ENCODE results near the gene PRKCD. TPM values are rescaled to one million over a fixed set of nuclear protein-coding genes. Genes with fewer than 3 reads are reported as not detected.

Gene PRKCD
- total and polyA plus RNA-seq, 2 experiments from 2014 or later: 1.8 to 9.6 TPM

- no peaks in the 10 kb centered on the region for H3K9me3 ChIP-seq (ENCODE audit: low read depth)
- DNase-seq: no peak
- 98 to 100% methylated on average over 9 of the region's 9 CpGs for WGBS, 2 experiments (ENCODE audit: low coverage in 1 of 2, low lambda C conversion rate in 2 of 2, missing lambda C conversion rate in 2 of 2)
- H3K9ac ChIP-seq: no peak overlapping the region
- 0 out of 2 replicates have a peak, but pooled peaks cover 6% of the 10 kb centered on the region for H3K79me2 ChIP-seq (ENCODE audit: insufficient read depth)
- no peaks in the 10 kb centered on the region for H3K27me3 ChIP-seq (replicated peaks; ENCODE audit: insufficient read depth)
- in situ Hi-C loops (cut with MboI): no loop called here
- no peaks in the 10 kb centered on the region for H4K20me1 ChIP-seq (ENCODE audit: insufficient read depth)
- no peaks in the 10 kb centered on the region for H3K36me3 ChIP-seq (ENCODE audit: low read depth)
- H3K27ac ChIP-seq: no peak overlapping the region
- no peaks in the 10 kb centered on the region for H3F3A ChIP-seq (ENCODE audit: insufficient read depth)
- H3K9me2 ChIP-seq (ENCODE audit: insufficient read depth): no peaks in the 10 kb centered on the region
- no peak for TF ChIP-seq EZH2phosphoT487 (IDR thresholded peaks at IDR 0.05; ENCODE audit: insufficient read depth, low read depth)
- TF ChIP-seq EZH2 (IDR thresholded peaks at IDR 0.05; ENCODE audit: insufficient read depth, poor library complexity, severe bottlenecking): no peak
- no peak overlapping the region for H3K4me3 ChIP-seq
- H3K4me1 ChIP-seq (ENCODE audit: insufficient read depth): peaks cover 4% of the 10 kb centered on the region; the same call in 1 of the 2 replicates
- H3K4me2 ChIP-seq (ENCODE audit: unreplicated experiment): no peak overlapping the region
- no peak overlapping the region for H2AFZ ChIP-seq
Measured at GRCh38 chr3:53169832-53170324, 8.9 kb downstream of the PRKCD start.

GRCh38 chr3:53170325-53171063 lies 9.5 kb downstream of the PRKCD start:
- Histone ChIP-seq H4K20me1 (ENCODE audit: insufficient read depth) (no peaks in the 10 kb centered on the region), H3K9me2 (ENCODE audit: insufficient read depth) (no peaks in the 10 kb centered on the region), H3K36me3 (ENCODE audit: low read depth) (no peaks in the 10 kb centered on the region), H2AFZ (no peak overlapping the region), H3F3A (ENCODE audit: insufficient read depth) (no peaks in the 10 kb centered on the region), H3K9me3 (ENCODE audit: low read depth) (no peaks in the 10 kb centered on the region), H3K9ac (no peak overlapping the region), H3K4me2 (ENCODE audit: unreplicated experiment) (no peak overlapping the region), H3K4me3 (no peak overlapping the region), H3K79me2 (ENCODE audit: insufficient read depth) (0 out of 2 replicates have a peak, but pooled peaks cover 6% of the 10 kb centered on the region), H3K27me3 (replicated peaks; ENCODE audit: insufficient read depth) (no peaks in the 10 kb centered on the region), H3K27ac (no peak overlapping the region), H3K4me1 (ENCODE audit: insufficient read depth) (peaks cover 4% of the 10 kb centered on the region; the same call in 1 of the 2 replicates)
- no peak for DNase-seq
- 82% methylated on average over 17 of the region's 17 CpGs for WGBS, 2 experiments (ENCODE audit: low coverage in 1 of 2, low lambda C conversion rate in 2 of 2, missing lambda C conversion rate in 2 of 2)
- TF ChIP-seq EZH2phosphoT487 (IDR thresholded peaks at IDR 0.05; ENCODE audit: insufficient read depth, low read depth) (no peak), EZH2 (IDR thresholded peaks at IDR 0.05; ENCODE audit: insufficient read depth, poor library complexity, severe bottlenecking) (no peak)
- in situ Hi-C loops (cut with MboI): no loop called here

DNA sequence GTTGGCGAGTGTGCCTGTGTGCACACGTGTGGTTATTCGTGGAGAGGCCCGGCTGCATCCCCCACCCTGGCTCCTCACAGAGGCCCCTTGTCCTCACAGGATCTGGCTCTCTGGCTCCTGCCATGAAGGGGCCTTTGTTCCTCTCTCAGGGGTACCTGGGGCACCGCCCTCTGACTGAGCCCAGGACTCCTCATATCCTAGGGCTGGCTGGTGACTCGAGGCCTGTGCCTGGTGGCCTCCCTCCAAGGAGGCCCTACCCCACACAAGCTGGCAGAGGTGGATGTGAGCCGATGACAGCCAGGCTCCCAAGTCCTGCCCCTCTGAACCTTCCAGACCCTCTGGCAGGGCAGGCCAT lies 10.0 kb downstream of the PRKCD start:
- WGBS, 2 experiments (ENCODE audit: low coverage in 1 of 2, low lambda C conversion rate in 2 of 2, missing lambda C conversion rate in 2 of 2): 46% methylated on average over 6 to 7 of the region's 7 CpGs
- no peak overlapping the region for H3K4me3 ChIP-seq
- no peaks in the 10 kb centered on the region for H3K27me3 ChIP-seq (replicated peaks; ENCODE audit: insufficient read depth)
- no peaks in the 10 kb centered on the region for H3K36me3 ChIP-seq (ENCODE audit: low read depth)
- no peak overlapping the region for H2AFZ ChIP-seq
- no peaks in the 10 kb centered on the region for H3K9me3 ChIP-seq (ENCODE audit: low read depth)
- H3K79me2 ChIP-seq (ENCODE audit: insufficient read depth): 0 out of 2 replicates have a peak, but pooled peaks cover 6% of the 10 kb centered on the region
- no peak for DNase-seq
- in situ Hi-C loops (cut with MboI): no loop called here
- no peak overlapping the region for H3K4me2 ChIP-seq (ENCODE audit: unreplicated experiment)
- no peaks in the 10 kb centered on the region for H3K9me2 ChIP-seq (ENCODE audit: insufficient read depth)
- TF ChIP-seq EZH2 (IDR thresholded peaks at IDR 0.05; ENCODE audit: insufficient read depth, poor library complexity, severe bottlenecking): no peak
- no peak for TF ChIP-seq EZH2phosphoT487 (IDR thresholded peaks at IDR 0.05; ENCODE audit: insufficient read depth, low read depth)
- no peaks in the 10 kb centered on the region for H3F3A ChIP-seq (ENCODE audit: insufficient read depth)
- H4K20me1 ChIP-seq (ENCODE audit: insufficient read depth): no peaks in the 10 kb centered on the region
- no peak overlapping the region for H3K27ac ChIP-seq
- H3K9ac ChIP-seq: no peak overlapping the region
- peaks cover 4% of the 10 kb centered on the region; the same call in 1 of the 2 replicates for H3K4me1 ChIP-seq (ENCODE audit: insufficient read depth)

DNA sequence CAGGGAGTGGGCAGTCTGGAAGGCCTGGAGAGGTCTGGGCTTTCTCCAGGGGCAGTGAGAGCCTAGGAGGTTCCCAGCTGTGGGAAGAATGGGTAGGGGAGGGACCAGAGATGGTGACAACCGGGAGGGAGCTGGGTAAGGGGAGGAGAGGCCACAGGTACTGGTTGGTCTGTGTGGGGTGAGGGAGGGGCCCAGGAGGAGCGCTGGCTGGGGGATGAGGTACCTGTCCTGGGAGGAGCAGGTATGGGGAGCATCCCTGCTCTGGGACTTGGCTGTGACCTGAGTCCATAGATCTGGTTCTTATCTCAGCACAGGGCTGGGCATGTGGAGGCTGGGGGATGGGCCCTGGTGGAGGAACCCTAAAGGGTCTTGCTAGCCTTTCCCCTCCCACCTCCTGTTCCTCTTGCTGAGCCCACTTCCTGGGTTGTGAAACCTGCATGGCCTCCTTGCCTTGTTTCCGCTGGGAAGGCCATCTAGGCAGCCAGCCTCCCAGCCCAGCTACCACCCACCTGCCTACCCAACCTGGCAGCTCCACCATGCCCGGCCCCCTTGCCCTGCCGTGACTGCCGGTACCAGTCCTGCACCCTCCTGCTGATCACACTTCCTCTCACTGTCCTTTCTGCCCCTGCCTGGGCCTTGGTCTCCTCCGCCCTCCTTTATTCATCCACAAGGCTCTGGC lies 11.0 kb downstream of the PRKCD start:
- 70 to 76% methylated on average over 6 to 7 of the region's 7 CpGs for WGBS, 2 experiments (ENCODE audit: low coverage in 1 of 2, low lambda C conversion rate in 2 of 2, missing lambda C conversion rate in 2 of 2)
- DNase-seq: no peak
- no peak overlapping the region for H3K9ac ChIP-seq
- no peak overlapping the region for H2AFZ ChIP-seq
- H3K9me2 ChIP-seq (ENCODE audit: insufficient read depth): no peaks in the 10 kb centered on the region
- H3K4me2 ChIP-seq (ENCODE audit: unreplicated experiment): no peak overlapping the region
- TF ChIP-seq EZH2 (IDR thresholded peaks at IDR 0.05; ENCODE audit: insufficient read depth, poor library complexity, severe bottlenecking): no peak
- TF ChIP-seq EZH2phosphoT487 (IDR thresholded peaks at IDR 0.05; ENCODE audit: insufficient read depth, low read depth): no peak
- 0 out of 2 replicates have a peak, but pooled peaks cover 6% of the 10 kb centered on the region for H3K79me2 ChIP-seq (ENCODE audit: insufficient read depth)
- H3K4me1 ChIP-seq (ENCODE audit: insufficient read depth): no peaks in the 10 kb centered on the region
- no peak overlapping the region for H3K4me3 ChIP-seq
- no peaks in the 10 kb centered on the region for H3K27me3 ChIP-seq (replicated peaks; ENCODE audit: insufficient read depth)
- H4K20me1 ChIP-seq (ENCODE audit: insufficient read depth): no peaks in the 10 kb centered on the region
- no peaks in the 10 kb centered on the region for H3F3A ChIP-seq (ENCODE audit: insufficient read depth)
- H3K27ac ChIP-seq: no peak overlapping the region
- no peaks in the 10 kb centered on the region for H3K9me3 ChIP-seq (ENCODE audit: low read depth)
- in situ Hi-C loops (cut with MboI): no loop called here
- H3K36me3 ChIP-seq (ENCODE audit: low read depth): no peaks in the 10 kb centered on the region

Measured in GM23248 (cell line).